ENCODE measurements around the gene NOPCHAP1. TPM values are rescaled to one million over a fixed set of nuclear protein-coding genes. Genes with fewer than 3 reads are reported as not detected.
A peak's percentile ranks its signal among the peaks of the same experiment; 100 is the strongest.

NOPCHAP1 gene
- total RNA-seq, 4 donors from 2014 or later = 3.3 to 6.9 (median 4.5) TPM

GRCh38 chr12:104958805-104959334 is 27.2 kb upstream of the NOPCHAP1 start:
- Histone ChIP-seq H3K27ac (peak overlapping the region in 3 of 4 donors; percentile 69 to 84 (median 78)), H3K4me3 (peak overlapping the region; percentile 72 to 88), H3K36me3 (no peaks in the 10 kb centered on the region), H3K27me3 (peaks cover 8% of the 10 kb centered on the region), H3K4me1 (peaks cover 0 to 28% (median 3%) of the 10 kb centered on the region in 3 donors), H3K9me3 (no peaks in the 10 kb centered on the region)
- ATAC-seq = no peak
- TF ChIP-seq CTCF (IDR thresholded peaks at IDR 0.05) = no peak
- TF ChIP-seq POLR2AphosphoS5 (IDR thresholded peaks at IDR 0.05) = no peak
- no peak for TF ChIP-seq EP300 (IDR thresholded peaks at IDR 0.05)
- TF ChIP-seq POLR2A (IDR thresholded peaks at IDR 0.05) = no peak
- 36 to 52% methylated on average over 3 to 9 of the region's 14 CpGs for WGBS, 2 donors (ENCODE audit: low coverage in 1 of 2)

DNA sequence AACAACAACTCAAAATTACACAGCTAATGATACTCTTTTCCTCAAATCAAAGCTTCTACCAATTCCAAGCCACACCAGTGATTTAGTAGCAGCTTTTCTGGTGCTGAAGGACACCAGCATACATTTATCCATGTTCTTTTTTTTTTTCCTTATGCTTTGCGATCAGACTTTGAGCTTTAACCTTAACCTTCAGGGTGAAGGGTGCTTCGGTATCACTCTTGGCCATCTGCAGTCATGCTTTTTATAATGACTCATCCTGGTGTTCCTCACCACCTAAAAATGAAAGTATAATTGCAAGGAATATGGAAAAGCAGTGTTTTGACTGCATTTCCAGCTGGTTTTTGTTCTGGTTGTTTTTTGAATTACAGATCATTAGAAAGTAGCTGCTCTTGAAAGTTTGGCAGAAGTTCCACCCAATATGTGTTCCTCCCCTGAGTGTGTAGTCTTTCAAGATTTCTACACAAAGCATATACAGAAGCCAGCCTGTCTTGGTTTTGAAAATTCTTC is 26.7 kb upstream of the NOPCHAP1 start:
- H3K27ac ChIP-seq = peak overlapping the region in 2 of 4 donors; percentile 78 to 84

GRCh38 chr12:104960464-104960863 is 25.7 kb upstream of the NOPCHAP1 start:
- ATAC-seq = no peak
- no peak for TF ChIP-seq POLR2A (IDR thresholded peaks at IDR 0.05)
- TF ChIP-seq CTCF (IDR thresholded peaks at IDR 0.05) = no peak
- TF ChIP-seq POLR2AphosphoS5 (IDR thresholded peaks at IDR 0.05) = no peak
- no peak for TF ChIP-seq EP300 (IDR thresholded peaks at IDR 0.05)
- no peaks in the 10 kb centered on the region for H3K36me3 ChIP-seq
- H3K27me3 ChIP-seq = peaks cover 8% of the 10 kb centered on the region
- WGBS, 2 donors (ENCODE audit: low coverage in 1 of 2) = 90% methylated on average over 3 of the region's 4 CpGs; no CpG with 5 or more reads in 1 of the 2 donors
- H3K4me1 ChIP-seq = peaks cover 0 to 28% (median 3%) of the 10 kb centered on the region in 3 donors
- no peak overlapping the region for H3K27ac ChIP-seq
- H3K4me3 ChIP-seq = no peak overlapping the region
- no peaks in the 10 kb centered on the region for H3K9me3 ChIP-seq

More for the DNA sequence above, 26.7 kb upstream of the NOPCHAP1 start:
- peaks cover 0 to 28% (median 3%) of the 10 kb centered on the region in 3 donors for H3K4me1 ChIP-seq
- H3K4me3 ChIP-seq = no peak overlapping the region
- ATAC-seq = no peak
- H3K9me3 ChIP-seq = no peaks in the 10 kb centered on the region
- no peaks in the 10 kb centered on the region for H3K36me3 ChIP-seq
- no peak for TF ChIP-seq CTCF (IDR thresholded peaks at IDR 0.05)
- WGBS, 2 donors (ENCODE audit: low coverage in 1 of 2) = 57 to 59% methylated on average over 2 of the region's 2 CpGs
- peaks cover 8% of the 10 kb centered on the region for H3K27me3 ChIP-seq

DNA sequence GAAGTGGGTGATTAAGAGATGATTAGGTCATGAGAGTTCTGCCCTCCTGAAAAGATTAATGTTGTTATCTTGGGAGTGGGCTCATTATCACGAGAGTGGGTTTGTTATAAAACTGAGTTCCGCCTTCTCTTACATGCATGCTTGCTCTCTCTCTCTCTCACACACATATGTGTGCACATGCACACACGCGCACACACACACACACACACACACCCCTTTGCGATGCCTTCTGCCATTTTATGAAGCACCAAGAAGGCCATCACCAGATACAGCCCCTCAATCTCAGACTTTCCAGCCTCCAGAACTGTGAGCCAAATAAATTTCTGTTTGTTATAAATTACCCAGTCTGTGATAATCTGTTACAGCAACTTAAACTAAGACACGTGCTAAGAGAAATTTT is 22.4 kb upstream of the NOPCHAP1 start:
- TF ChIP-seq CTCF (IDR thresholded peaks at IDR 0.05) (no peak), POLR2AphosphoS5 (IDR thresholded peaks at IDR 0.05) (no peak), EP300 (IDR thresholded peaks at IDR 0.05) (no peak), POLR2A (IDR thresholded peaks at IDR 0.05) (no peak)
- H3K36me3 ChIP-seq = no peaks in the 10 kb centered on the region
- H3K27me3 ChIP-seq = peaks cover 8% of the 10 kb centered on the region
- H3K4me1 ChIP-seq = peaks cover 0 to 14% (median 3%) of the 10 kb centered on the region in 3 donors
- no peak for ATAC-seq
- no peaks in the 10 kb centered on the region for H3K9me3 ChIP-seq
- H3K4me3 ChIP-seq = no peak overlapping the region
- H3K27ac ChIP-seq = no peak overlapping the region
- WGBS, 2 donors (ENCODE audit: low coverage in 1 of 2) = 59 to 67% methylated on average over 6 of the region's 6 CpGs

DNA sequence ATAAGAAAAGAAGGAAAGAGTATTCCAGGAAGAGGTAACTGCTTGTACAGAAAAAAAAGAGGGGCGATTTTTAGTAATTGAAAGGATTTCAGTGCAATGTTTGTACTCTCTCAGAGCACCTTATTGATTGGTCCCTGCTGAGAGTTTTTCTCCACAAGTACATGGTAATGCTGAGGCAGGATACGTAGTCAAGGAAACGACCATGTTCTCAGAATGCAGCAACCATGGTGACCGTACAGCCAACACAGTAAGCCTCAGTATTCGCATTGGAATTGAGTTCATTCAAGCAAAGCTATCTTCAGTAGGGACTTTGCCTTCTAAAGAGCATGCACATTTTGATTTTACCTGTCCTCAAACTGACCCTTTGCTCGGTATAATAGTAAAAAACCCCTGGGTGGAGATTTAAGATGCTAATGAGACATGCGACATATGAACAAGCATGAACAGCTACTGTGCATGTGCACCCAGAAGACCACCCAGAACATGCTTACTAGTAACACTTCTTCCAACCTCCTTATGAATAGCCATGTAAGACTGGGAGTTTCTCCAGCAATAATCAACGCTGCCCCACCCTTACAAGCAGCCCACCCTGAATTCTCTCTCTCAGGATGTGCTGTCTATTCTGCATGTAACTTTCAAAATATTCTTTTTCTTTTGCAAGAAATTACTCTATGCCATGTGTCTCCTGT is 21.8 kb upstream of the NOPCHAP1 start:
- Histone ChIP-seq H3K9me3 (no peaks in the 10 kb centered on the region), H3K27ac (no peak overlapping the region), H3K4me3 (no peak overlapping the region), H3K4me1 (peaks cover 0 to 8% (median 0%) of the 10 kb centered on the region in 3 donors), H3K27me3 (peaks cover 8% of the 10 kb centered on the region), H3K36me3 (no peaks in the 10 kb centered on the region)
- ATAC-seq = no peak
- WGBS, 2 donors (ENCODE audit: low coverage in 1 of 2) = 60 to 67% methylated on average over 4 to 8 of the region's 8 CpGs
- TF ChIP-seq POLR2A (IDR thresholded peaks at IDR 0.05) = no peak
- no peak for TF ChIP-seq POLR2AphosphoS5 (IDR thresholded peaks at IDR 0.05)
- no peak for TF ChIP-seq EP300 (IDR thresholded peaks at IDR 0.05)
- no peak for TF ChIP-seq CTCF (IDR thresholded peaks at IDR 0.05)
